ENCODE data around the gene DCLK1. TPM values are rescaled to one million over a fixed set of nuclear protein-coding genes. Genes with fewer than 3 reads are reported as not detected.

DCLK1 gene
- total RNA-seq, 1 experiment from 2014 or later: 0.24 TPM

GRCh38 chr13:35903075-35903474, 228.1 kb downstream of the DCLK1 start:
- DNase-seq (ENCODE audit: low read depth): no peak

DNA sequence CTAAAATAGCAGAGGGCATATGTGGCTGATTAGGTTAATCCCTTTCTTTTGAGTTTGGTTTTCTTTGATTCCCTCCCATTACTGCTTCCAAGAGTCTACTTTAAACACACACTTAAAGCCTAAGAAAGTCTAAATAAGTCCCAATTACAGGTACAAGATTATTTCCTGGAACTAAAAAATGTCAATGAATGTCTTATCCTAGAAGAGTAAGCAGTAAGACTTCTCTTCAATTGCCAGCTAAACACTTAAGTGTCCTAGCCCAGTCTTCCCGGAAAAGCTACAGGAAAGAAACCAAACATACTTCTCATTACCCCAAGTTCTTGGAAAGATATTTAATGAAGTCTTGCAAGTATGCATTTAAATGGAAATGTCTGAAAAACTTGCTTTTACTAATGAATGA, 233.1 kb downstream of the DCLK1 start:
- no peak for DNase-seq (ENCODE audit: low read depth)

- DNase-seq (ENCODE audit: low read depth): no peak
Measured at GRCh38 chr13:35894636-35895035, 236.5 kb downstream of the DCLK1 start.

DNA sequence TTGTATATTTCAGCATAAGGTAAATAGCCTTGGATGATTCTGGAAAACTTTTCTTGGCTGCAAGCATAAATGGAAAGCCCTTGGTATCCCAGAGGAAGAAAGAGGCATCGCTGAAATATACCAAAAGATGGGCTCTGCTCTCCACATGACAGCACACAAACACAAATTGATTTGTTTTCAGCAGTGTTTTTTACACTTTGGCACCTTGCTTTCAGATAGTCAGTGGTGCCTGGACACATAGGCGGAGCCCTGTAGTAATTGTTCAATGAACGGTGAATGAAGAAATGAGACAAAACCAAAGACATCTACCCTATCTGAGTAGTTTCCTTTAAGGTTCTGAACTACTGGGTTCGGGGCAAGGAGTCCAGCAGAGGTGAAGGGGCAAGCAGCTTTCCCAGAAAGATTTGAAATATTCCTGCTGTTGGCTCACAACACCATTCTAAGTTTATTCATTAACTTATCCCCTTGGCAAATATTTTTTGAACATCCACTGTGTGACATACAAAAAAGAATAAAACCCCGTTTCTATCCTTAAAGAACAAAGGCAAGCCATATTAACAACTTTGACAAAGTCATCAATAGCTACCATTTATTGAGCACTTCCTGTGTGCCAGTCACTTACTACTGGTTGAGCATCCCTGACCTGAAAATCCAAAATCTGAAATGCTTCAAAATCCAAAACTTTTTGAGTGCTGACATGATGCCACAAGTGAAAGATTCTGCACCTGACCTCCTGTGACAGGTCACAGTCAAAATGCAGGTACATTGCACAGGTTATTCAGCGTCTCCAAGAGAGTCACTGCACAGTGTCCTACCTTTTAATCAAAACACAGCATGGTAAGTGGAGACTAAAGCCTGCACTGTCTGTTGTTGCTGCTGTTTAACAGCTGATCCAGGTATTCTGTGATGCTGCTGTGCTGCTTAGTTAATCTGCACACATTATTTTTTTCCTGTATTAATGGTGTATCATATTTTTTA, 238.1 kb downstream of the DCLK1 start:
- DNase-seq (ENCODE audit: low read depth): no peak

- DNase-seq (ENCODE audit: low read depth): peak; percentile 2
Measured at GRCh38 chr13:35891507-35892441, 239.4 kb downstream of the DCLK1 start.

GRCh38 chr13:35889560-35889959, 241.6 kb downstream of the DCLK1 start:
- no peak for DNase-seq (ENCODE audit: low read depth)

DNA sequence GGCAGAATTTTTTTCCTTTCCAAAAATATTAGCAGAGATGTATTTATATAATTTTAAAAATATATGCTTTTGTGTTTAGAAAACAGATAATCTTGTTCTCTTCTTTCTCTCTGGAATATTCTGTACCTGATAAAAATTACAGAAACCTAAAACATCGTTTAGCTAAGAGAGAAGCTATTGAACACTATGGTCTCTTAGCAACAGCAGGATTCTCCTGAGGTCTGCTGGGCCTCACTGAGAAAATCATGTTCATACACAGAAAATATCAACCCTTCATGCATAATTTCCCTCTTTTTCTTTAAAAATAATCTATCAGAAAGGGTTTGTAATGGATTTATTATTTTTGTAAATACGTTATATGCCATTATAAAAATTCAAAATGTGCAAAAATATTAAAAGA, 242.2 kb downstream of the DCLK1 start:
- DNase-seq (ENCODE audit: low read depth): no peak

DNA sequence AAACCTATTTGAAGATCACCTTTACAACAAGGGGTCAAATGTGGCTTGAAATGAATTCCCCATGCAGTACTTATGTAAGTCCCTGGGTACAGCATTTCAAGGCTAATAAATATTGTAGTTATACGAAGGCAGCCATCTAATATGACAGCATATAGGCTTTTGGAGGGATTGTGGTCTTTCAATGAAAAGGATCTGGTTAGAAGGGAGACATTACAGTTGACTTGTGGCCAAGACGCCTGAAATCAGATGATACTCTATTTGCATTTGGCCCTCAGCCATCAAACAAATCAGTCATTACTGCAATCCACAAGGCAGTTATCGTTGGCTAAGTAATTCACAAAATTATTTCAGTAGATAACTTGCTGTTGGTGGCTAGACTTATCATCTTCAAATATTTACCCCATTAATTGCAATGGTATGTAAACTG, 242.7 kb downstream of the DCLK1 start:
- DNase-seq (ENCODE audit: low read depth): no peak

- no peak for DNase-seq (ENCODE audit: low read depth)
Measured at GRCh38 chr13:35887115-35887666, 244.0 kb downstream of the DCLK1 start.

DNA sequence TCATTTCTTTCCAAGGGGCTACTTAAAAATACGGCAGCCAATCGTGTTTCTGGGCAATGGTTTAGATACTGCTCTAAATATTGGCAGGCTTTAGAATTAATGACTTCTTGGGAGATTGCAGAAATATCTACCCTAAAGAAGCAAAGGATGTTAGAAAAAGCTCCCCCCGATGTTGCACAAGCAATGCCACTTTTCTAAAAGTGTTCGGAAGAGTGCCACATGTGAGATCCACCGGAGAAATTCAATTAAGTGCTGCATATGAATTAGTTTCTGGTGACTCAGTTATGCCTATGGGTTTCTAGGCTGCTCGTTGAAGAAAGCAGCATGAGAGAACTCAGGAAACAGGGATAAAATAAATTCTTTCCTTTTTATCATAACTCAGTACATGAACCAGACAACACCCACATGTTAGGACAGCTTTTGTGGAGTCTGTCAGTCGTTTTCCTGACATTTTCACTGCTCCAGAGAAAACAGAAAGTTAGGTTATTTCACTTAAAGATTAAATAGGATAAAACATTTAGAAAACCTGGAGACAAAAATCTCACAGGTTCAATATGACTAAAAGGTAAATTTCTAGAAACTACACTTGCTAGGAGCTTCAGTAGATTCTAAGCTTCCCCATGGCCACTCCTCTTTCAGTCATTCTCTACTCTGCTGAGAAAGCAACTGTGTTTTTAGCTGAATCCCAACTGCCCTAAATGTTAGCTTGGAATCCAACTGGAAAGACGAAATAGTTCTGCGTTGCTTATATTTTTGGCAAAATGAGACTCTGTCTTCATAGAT, 244.7 kb downstream of the DCLK1 start:
- no peak for DNase-seq (ENCODE audit: low read depth)

DNA sequence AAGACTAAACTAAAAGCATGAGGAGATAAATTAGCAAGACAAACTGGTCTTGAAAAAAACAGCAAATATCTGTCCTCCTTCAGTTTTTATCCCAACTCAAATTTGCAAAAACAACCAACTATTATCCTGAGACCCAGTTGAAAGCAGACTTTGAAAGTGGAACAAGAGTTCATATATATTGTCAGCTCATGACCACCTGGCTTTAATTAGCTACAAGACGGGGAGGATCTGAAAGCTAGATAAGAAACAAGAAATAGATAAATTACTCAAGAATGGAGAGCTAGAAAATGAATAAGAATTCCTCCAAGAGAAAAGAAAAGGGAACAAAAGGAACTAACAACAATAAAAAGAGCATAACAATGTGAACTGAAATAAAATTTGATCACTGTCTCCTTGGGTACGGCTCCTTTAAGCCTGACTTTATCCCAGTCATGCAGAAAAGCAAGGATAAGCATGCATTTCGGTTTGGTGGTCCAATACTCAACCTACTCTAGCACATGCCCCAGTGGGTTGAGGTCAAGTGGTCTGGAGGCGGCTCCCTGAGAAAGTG, 246.9 kb downstream of the DCLK1 start:
- no peak for DNase-seq (ENCODE audit: low read depth)

- no peak for DNase-seq (ENCODE audit: low read depth)
Measured at GRCh38 chr13:35882722-35883497, 248.3 kb downstream of the DCLK1 start.

GRCh38 chr13:35881360-35881759, 249.8 kb downstream of the DCLK1 start:
- no peak for DNase-seq (ENCODE audit: low read depth)

DNA sequence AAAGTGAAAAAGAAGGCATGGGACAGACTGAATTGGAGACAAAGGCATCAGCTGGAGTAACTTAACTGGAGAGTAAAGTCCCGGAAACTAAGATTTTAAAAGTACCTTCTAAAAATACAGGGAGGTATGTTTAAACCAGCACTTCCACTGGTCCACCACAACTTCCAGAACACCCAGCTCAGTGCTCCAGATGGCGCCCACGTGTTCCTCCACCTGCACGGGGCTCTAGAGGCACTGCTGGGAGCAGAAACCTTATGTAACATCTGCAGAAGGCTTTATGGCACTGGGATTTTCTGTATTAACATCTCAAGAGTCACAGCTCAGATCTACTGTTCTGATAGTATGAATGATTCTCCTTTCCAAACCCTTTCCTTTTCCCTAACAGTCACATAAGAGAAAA, 252.1 kb downstream of the DCLK1 start:
- DNase-seq (ENCODE audit: low read depth): no peak

DNA sequence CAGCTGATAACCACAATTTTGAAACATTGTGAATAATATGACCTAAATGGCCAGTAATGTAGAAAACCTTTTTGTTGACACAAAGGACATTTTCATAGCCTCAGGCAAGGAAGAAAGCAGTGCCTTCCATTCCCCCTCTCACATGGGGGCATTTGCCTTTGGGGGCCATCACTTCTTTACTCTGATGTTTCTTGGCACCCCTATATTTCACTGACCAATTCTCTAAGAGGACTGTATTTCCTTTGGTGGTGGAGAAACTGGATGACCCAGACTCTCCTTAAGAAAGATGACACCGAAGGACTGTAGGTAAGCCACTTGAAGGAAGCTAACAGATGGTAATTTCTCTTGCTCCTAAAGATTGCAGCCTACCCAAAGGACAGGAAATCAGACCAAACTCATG, 254.6 kb downstream of the DCLK1 start:
- no peak for DNase-seq (ENCODE audit: low read depth)

DNA sequence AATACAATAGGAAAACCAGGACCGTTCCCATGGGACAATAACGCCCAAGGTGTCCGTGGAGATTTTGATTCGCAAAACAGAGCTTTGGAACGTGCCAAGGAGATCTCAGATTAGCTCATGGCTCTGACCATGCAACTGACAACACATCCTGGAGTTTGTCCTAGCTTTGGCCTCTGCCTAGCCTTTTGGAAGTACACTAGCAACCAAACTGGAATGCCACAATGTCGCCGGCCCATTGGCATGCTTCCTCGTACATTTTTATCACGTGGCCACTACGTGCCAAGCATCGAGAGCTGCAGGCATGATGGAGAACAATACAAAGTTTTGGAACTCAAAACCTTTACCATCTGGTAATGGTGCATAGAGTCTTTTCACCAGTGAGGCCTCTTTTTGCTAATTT, 256.5 kb downstream of the DCLK1 start:
- no peak for DNase-seq (ENCODE audit: low read depth)

DNA sequence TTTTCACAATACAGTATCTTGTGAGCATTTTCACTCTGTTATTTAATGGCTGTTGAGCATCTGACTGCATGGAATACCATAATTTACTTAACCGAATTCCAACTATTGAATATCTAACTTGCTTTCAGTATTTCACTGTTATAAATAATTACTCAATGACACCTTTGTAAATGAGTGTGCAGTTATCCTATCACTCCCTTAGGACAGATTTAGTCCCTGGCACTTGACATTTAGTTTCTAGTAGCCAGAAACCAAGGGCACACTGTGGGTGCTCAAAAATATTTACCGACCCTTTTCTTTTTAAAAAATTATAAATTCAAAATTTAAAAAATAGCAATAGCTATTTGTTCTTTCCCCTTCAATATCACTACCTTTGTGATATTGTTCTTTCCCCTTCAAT, 258.8 kb downstream of the DCLK1 start:
- DNase-seq (ENCODE audit: low read depth): no peak

- DNase-seq (ENCODE audit: low read depth): no peak
Measured at GRCh38 chr13:35871561-35871960, 259.6 kb downstream of the DCLK1 start.

DNA sequence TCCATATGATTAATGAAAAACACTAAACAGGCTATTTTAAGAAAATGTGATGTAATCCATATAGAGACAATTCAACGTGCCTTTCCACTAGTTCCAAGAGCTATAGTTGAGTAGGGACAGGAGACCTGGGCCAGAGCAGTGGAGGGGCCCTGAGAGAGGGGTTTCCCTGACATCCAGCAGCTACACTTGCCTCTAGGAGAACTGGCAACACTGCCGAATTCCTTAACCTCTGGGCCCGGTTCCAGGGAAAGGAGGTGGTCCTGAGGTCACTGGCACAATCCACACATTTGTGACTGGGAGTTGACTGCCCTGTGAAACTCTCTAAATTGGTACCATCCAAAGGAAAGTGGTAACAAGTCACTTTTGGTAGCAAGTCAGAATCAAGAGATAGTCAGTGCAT, 264.4 kb downstream of the DCLK1 start:
- no peak for DNase-seq (ENCODE audit: low read depth)

Data from RPMI7951 (cell line).